DMS53 treated with DMSO at 0.1 percent for 48 hours (cell line): ENCODE measurements around the gene RAI1.

ENCODE experiments used
- DNase-seq: peaks from one replicate; lab custom pipeline; 2025; ENCODE audit not compliant: unreplicated experiment; lab: John Stamatoyannopoulos, UW

RAI1 gene

GRCh38 chr17:17824783-17825614, 143.7 kb downstream of the RAI1 start:
- DNase-seq, result no peak

DNA sequence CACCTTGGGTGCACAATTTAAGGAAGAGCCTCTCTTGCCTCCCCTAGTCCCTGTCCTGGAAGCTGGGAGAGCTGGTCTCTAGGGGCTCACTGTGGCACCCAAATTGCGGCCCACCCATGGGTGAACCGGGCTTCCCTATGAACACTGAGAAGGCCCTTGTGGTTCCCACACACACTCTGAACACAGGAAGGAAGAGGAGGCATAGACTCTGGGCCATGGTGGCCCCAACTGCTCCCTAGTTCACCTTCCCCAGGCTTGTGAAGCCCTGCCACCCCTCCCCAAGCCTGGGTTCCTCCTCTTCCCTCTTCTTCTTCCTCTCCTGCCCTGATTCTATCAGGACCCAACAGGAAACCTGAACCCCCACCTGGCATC, 145.1 kb downstream of the RAI1 start:
- no peak for DNase-seq

DNA sequence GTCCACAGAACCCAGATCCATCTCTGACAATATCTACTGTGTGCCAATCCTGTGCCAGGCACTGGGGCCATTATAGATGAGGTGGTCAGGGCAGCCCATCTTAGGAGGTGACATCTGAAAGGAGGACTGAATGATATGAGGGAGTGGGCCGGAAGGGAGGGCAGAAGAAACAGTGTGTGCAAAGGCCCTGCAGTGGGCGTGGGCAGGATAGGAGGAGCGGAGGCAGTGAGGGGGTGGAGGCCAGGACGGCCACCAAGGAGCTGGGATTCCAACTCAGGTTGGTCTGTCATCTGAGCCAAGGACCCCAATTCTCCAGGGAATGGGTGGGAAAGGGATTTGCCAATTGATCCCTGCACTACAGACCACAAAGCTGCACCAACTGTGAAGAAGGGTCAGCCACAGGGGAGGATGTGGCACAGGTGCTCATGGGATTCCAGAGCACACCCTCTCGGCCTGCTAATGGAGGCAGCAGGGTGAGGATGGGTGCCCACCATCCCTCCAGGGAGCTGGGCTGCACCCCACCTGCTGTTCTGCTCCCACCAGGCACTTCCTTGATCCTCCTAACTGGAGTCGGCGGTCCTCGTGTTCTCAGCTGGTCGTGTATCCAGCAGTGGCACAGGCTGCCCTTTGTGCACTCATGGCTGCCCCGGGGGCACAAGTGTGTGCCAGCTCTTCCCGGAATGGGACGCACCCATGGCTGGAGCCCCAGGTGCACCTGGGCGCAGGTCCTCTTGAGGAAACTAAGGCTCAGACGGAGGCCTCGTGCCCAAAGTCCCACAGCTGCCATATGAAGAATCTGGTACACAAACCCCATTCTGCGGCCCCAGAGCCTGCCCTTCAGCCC, 145.9 kb downstream of the RAI1 start:
- no peak for DNase-seq

GRCh38 chr17:17827826-17828621, 146.8 kb downstream of the RAI1 start:
- DNase-seq, result no peak

GRCh38 chr17:17830269-17830567, 149.0 kb downstream of the RAI1 start:
- no peak for DNase-seq

DNA sequence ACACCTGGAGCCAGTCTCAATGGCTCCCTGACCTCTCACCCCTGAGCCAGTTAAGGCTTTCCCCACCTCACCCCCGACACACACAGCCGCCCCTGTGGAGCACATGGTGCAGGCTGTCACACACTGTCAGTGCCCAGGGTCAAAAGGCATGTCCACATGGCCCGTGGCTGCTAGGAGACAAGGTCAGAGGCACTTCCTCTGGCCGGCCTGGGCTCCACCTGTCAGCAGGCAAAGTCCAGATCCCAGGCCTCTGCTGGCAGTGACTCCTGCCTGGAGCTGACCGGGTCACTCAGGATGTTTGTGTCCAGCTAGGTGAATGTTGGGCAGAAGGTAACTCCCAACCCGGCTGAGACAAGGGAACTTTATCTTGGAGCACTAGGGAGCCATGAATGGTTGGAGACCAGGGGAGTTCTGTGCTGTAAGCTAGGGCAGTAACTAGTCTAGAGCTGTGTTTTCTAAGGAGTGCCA, 149.5 kb downstream of the RAI1 start:
- no peak for DNase-seq

DNA sequence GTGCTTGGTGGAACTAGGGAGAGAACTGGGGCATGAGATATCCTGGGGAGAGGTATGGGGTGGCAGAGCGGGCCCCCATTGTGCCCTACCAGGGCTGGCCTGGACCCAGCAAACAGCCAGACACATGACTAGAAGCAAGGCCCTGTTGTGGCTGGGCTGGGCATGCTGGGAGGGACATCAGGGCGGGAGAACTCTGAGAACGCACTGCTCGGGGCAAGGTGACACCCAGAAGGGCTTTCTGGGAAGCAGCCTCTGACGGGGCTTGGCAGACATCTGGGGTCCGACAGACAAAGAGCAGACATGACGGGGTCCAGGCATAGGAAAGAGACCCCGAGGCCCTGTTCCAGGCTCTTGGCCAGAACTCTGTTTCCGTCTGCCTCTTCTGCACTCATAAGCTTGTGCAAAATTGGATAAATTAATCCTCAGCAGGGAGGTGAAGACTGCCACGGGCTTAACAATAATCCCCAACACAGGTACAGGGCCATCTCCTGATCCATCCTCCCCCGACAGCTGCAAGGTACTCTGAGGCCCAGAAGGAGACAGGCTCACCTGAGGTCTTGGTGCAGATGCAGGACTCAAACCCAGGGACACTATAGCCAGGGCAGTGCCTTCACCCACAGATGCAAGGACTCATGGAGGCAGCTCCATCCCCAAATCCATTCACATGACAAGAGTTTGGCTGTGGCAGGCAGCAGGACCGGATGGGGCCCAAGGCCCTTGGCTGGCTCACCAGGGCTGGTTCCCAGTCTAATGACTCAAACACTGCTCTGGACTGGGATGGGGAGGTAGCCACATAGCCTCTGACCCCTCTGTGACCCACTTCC, 150.2 kb downstream of the RAI1 start:
- DNase-seq, result no peak

DNA sequence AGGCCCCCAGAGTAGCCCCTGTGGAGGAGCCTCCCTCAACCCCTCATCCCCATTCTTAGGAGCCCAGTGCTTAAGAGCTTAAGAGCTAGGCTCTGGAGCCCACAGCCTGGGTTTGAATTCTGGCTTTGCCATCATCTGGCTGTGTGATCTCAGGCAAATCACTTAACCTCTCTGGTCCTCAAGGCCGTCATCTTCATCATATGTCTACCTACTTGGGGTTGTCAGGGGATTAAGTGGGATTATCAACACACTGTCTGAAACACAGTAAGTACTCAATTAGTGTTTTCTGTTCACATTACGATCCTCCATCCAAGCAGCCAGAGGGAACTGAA, 150.7 kb downstream of the RAI1 start:
- no peak for DNase-seq

GRCh38 chr17:17833658-17834357, 152.6 kb downstream of the RAI1 start:
- no peak for DNase-seq

DNA sequence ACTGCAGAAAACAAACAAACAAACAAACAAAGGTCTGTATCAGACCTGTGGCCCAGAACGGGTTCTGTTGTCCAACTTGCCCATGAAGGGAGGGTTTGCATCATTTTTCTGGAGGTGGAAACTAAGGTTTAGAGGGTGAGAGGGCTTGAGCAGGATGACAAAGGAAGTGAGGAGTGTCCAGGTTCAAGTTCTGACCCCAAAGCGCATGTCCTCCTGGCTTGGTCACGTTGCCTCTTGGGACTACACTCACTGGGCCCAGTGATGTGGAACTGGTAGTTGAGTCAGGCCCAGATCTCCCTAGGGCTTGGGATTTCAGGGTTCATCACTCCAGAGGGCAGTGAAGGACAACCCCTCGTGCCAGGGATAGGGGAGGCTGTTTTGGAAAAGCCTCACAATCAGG, 153.7 kb downstream of the RAI1 start:
- DNase-seq, result no peak

DNA sequence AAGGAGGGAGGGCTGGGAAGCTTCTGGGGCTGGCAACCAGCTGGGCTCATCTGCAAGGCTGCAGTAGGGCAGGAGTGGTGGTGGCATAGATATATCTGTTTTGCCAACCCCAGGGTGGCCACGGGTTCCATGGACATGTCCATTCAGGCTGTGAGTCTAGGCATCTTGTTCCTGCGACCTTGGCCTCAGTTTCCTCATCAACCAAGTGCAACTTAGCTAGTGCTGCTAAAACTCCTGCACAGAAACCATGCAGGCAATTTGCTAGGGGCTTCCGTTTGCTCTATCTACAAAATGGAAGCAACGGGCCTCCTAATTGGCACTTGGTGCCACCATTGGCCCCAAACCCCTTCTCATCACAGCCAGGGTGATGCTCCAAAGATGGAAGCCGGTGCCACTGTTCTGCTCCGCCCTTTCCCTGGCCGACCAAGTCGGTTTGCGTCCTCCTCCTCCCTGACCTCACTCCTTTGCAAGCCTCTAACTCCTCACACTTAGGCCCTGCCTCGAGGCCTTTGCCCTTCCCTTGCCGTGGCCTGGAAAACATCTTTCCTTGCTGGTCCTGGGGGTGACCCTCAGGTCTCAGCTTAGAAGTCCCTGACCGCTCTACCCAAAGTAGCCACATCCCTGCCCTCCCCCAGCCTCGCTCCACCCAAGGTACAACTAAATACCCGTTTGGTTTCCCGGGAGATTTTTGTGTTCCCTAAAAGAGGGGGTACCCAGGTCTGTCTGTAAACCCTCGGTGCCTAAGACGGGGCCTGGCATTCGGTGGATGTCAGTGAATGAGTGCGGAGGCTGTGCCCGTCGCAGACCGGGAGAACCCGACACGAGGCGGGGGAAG, 154.4 kb downstream of the RAI1 start:
- DNase-seq, result no peak

DNA sequence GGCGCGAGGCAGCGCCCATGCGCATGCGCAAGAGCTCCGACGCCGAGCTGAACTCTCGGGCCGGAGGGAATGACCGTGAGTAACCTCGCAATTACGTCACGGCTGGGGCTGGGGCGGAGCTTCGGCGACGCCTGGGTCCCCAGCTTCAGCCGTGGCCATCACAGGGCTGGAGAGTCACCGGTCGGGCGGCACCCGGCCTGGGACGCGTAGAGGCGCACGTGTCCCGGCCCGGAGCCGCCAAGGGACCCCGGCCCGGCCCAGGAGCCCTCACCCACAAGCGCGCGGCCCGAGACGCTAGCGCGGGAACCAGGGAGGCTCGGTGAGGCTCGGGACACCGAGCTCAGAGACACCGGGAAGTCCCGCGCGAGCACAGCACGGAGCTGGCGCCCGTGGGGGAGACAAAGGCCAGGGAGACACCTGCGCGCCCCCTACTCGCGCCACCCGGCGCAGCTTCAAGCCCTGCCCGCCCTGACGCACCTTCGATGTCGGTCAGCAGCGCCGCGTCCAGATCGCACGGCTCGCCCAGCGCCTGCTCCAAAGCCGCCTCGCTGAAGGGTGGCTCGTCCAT, 155.1 kb downstream of the RAI1 start:
- DNase-seq, result peak; percentile 73

DNA sequence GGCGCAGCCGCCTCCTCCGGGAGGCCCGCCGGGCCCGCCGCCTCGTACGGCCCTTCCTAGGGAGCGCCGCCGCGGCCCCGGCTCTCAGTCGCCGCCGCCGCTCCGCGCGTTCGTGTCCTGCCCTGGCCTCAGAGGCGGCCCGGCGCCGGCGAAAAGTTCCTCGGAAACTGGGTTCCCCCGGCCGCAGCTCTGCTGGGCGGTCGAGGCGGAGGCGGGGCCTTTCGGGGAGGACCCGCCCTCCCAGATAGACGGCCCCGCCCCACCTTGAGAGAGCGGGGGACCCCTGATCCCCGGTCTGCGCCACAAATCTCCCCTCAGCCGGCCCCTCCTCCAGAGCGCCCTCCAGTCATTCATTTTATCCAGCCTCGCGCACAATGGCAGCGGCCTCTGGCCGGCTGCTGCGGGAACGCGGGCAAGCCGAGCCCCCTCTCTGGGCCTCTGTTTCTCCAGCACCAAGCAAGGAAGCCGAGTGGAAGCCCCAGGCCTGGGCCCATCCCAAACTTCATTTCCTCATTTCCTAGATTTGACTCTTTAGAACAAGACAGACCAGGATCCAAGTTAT, 155.6 kb downstream of the RAI1 start, which contains the start of gene SREBF1:
TSS of gene SREBF1 (minus strand) at position 169 of the 562 bp plus-strand sequence. CDS start 169 bp downstream, outside the sequence.
- peak; percentile 19 for DNase-seq

DNA sequence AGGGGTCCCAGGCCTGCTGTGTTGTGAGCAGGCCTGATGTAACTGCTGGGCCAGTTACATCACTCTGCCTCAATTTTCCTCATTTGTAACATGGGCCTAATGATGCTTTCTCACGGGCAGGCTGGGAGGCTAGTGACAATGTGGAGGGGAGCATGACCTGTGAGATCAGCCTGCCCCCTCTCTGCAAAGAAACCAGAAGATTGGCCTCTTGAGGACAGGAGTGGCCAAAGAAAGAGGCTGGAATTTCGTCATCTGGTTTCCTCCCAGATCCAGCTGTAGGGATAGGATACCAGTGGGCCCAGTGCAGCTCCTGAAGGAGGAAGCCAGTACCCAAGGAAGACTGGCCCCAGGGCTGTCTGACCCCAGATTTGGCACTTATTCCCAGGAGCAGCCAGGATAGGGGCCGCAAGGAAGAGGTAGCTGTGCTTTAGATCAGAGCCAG, 156.1 kb downstream of the RAI1 start:
- DNase-seq, result peak; percentile 19

GRCh38 chr17:17837966-17838962, 157.0 kb downstream of the RAI1 start:
- DNase-seq, result peak; percentile 48

DNA sequence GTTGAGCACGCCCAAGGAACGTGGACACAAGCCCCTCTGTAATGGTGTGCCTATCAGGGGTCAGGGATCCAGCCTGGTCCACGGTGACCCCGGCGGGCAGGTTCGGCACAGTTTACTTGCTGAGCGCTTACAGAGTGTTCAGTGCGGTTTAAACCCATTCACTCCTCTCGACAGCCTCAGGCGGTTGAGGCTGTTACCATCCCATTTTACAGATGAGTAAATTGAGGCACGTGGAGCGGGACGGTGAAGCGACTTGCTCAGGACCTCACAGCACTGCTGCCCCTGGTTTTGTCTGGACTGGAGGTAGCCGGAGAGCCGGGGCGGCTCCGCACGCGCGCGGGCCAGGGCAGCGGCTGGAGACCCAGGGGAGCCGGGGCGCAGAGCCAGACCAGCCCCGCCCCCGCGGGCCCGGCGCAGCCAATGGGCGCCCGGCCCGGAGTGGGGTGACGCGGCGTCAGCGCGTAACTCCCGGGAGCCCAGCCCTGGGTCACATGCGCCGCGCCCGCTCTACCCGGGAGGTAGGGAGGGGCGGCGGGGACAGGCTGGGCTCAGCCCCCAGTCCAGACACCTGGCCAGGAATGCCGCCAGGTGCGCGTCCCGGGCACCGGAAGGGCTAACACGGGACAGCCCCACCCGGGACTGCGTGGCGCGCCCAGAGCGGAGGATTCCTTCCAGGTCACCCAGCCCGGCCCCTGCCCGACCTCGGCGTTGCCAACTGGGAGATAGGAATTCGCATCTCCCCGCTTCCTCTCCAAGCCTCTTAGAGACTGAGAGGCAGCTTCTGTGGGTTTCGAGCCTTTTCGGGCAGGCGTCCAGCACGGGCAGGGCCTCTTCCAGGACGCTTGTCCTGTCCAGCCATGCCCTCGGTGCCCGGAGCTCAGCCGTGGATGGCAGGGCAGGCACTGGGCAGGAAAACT, 158.8 kb downstream of the RAI1 start:
- DNase-seq, result peak; percentile 75
